Measurements from ENCODE around the gene TFIP11.
"Not testable (repeated sequence)": the region's sequence is repeated elsewhere in the genome, so short reads cannot be mapped to it uniquely, and the experiment has no call there.

The TFIP11 gene

GRCh38 chr22:26540119-26540518 is 27.8 kb upstream of the TFIP11 start:
- no peak for DNase-seq

DNA sequence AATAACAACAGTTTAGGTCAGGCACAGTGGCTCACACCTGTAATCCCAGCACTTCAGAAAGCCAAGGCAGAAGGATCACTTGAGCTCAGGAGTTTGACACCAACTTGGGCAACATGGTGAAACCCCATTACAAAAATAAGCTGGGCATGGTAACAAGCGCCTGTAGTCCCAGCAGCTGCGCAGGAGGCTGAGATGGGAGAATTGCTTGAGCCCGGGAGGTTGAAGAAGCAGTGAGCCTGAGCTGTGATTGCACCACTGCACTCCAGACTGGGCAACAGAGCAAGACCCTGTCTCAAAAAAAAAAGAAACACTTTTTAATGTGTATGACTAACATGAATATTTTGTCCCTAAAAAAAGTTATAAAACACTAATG is 24.5 kb upstream of the TFIP11 start:
- no peak for DNase-seq

- no peak for DNase-seq
Observed at GRCh38 chr22:26536056-26536761, 23.9 kb upstream of the TFIP11 start.

- no peak for DNase-seq
Observed at GRCh38 chr22:26535603-26535908, 23.3 kb upstream of the TFIP11 start.

- DNase-seq = no peak
Observed at GRCh38 chr22:26534874-26535602, 22.8 kb upstream of the TFIP11 start.

DNA sequence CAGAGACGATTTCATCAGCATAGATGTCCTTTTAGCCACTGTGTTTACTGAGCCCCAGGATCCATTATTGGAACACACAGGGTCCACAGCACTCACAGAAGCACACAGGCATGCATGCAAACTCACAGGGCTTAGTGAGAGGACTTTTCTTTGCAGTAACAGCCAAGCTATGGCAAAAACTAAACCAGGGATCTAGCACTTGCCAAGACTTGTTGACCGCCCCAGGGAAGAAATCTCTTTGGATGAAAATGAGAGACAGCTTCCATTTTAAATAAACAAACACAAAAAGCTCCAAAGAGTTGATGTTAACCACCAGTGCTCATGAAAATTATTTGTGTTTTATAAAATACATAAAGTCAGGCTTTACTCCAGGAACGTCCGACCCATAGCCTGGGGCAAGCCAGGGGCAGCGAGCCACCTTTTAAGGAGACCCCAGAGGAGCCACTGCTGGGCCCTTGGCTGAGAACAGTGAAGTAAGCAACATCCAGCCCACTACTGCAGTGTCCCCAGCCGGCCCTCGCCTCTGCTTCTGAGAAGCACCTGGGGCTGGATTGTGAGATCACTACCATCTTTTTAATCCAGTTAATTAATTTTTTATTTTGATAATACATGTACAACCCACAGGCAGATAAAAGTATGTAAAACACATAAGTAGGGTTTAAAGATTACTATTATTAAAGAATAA is 22.0 kb upstream of the TFIP11 start:
- DNase-seq = no peak

DNA sequence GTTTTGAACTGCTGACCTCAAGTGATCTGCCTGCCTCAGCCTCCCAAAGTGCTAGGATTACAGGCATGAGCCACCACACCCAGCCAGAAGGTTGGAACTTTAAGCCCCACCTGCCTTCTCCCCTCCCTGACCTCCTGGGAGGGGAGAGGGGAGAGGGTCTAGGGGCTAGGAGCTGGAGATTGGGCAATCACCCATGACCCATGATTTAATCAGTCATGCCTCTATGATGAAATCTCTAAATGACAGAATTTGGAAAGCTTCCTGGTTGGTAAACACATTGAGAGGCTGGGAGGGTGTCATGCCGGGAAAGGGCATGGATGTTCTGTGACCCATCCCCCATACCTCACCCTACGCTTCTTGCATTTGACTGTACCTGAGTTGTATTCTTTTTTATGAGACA is 17.1 kb upstream of the TFIP11 start:
- no peak for DNase-seq

DNA sequence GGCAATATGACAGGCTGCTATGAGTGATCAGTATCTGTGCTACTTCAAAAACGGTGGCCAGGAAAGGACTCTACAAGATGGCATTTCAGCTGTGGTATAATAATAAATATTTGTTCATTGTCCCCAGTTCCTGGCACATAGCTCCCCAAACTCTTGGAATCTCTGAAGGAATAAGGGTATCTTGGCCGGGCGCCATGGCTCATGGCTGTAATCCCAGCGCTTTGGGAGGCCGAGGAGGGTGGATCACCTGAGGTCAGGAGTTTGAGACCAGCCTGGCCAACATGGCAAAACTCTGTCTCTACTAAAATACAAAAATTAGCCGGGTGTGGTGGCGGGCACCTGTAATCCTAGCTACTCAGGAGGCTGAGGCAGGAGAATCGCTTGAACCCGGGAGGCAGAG is 16.2 kb upstream of the TFIP11 start:
- not testable (repeated sequence) for DNase-seq

GRCh38 chr22:26527574-26528465 is 15.5 kb upstream of the TFIP11 start:
- DNase-seq = no peak

DNA sequence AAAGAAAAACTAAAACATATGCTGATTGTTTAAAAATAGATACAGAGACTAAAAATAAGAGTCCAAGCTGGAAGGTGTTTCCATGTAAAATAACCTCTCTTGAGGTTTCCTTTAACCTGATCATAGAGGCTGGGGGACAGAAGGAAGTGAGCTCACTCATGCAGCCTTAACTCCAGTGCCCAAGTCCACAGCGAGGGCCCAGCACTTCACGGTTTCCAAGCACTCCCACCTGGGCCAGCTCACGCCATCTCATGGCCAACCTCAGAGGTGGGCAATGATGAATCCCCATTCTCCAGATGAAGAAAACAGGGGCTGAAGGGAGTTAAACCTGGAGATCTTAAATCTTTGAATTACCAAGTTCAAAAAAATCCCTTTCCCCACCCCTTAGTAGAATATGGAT is 14.9 kb upstream of the TFIP11 start:
- DNase-seq = no peak

DNA sequence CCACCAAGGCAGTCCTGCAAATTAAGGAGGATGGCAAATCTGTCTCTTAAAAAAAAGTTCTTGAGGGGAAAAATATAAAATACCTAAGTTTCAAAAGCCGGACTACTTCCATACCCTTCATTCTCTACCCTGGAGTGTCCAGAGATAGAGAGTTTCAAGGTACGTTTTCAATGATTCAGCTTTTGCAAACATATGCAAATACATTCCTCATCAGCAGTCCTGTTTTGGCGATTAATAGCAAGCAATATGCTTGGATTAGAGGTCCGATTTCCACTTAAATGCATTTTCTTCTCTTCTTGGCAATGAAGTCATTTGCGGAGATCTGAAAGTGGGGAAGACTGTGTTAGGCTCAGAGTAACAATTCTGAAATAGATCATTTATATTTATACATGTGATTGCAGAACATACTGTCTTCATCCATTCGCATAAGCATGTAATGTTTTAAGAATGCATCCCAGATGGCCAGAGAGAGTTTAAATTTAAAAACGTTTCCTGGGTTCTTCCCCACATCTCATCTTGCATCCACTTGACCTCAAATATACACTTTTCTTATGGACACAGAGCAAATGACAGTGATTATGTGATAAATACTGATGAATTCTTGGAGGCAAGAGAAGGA is 13.8 kb upstream of the TFIP11 start:
- no peak for DNase-seq

GRCh38 chr22:26524870-26525269 is 12.6 kb upstream of the TFIP11 start:
- no peak for DNase-seq

- DNase-seq = no peak
Observed at GRCh38 chr22:26522592-26522991, 10.3 kb upstream of the TFIP11 start.

DNA sequence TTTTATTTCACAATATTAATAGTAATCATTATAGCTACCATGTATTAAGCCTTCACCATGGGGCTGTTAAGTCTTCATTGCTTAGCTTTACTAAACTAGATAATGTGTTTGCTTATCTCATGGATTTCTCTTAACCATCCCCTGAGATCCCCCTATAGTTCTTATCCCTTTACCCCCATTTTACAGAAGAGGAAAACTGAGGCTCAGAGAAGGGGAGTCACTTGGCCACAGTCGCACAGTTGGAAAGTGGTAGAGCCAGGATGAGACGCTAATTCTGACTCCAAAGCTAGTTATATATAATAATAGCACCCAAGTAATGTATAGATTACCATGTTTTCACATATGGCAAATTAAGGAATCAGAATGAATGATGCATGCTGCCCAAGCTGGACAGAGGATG is 9.7 kb upstream of the TFIP11 start:
- no peak for DNase-seq

DNA sequence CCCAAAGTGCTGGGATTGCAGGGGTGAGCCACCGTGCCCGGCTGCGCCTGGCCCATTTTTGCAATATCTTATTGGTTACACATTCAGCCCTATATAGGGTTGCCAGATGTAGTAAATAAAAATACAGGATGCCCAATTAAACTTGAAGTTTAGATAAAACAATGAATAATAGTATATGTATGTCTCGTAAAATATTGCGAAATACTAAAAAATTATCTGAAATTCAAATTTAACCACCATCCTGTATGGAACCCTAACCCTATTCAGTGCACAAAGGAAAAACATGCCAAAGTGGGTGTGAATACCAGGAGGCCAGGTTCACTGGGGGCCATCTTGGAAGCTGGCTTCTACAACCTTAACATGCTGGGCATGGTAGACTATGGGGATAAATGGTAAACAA is 5.2 kb upstream of the TFIP11 start:
- no peak for DNase-seq

- DNase-seq = no peak
Observed at GRCh38 chr22:26516503-26516902, 4.2 kb upstream of the TFIP11 start.

GRCh38 chr22:26515931-26516330 is 3.7 kb upstream of the TFIP11 start:
- no peak for DNase-seq

GRCh38 chr22:26514419-26515161 is 2.3 kb upstream of the TFIP11 start:
- no peak for DNase-seq

GRCh38 chr22:26513838-26514237 is 1.6 kb upstream of the TFIP11 start:
- no peak for DNase-seq

- DNase-seq = no peak
Observed at GRCh38 chr22:26508148-26508547, 4.1 kb downstream of the TFIP11 start.

DNA sequence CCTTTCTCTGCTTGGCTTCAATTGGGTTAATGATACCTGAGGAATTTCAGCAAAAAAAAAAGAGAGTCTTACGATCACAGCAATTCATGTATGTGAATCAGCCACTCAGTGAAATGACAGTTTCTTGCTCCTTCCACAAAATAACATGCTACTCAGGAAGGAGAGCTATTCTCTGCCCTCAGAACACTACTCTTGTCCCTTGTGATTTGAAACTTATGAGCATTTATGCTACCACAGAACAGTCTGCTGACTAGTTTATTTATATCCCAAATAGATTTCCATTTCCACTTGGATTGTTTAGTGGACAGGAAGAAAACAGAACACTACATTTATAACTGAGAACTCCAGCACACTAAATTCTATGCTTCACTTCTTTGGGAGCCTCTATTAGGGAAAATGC is 8.5 kb downstream of the TFIP11 start:
- DNase-seq = no peak

All from islet precursor cell (in vitro differentiated cells).